ENCODE measurements around the gene CES3.
"Not testable (repeated sequence)": the region's sequence is repeated elsewhere in the genome, so short reads cannot be mapped to it uniquely, and the experiment has no call there.

CES3 gene

GRCh38 chr16:66972983-66973382 is 11.9 kb downstream of the CES3 start:
- Histone ChIP-seq H3K9ac (ENCODE audit: low read length in 2 of 2) (no peak overlapping the region), H3K4me3 (ENCODE audit: low read length in 2 of 2) (no peak overlapping the region), H3K36me3 (ENCODE audit: control insufficient read depth in 2 of 2, insufficient read depth in 2 of 2, low read length in 2 of 2) (no peaks in the 10 kb centered on the region), H3K4me1 (ENCODE audit: control insufficient read depth, insufficient read depth, low read length) (no peaks in the 10 kb centered on the region), H3K27ac (ENCODE audit: low read length) (no peak overlapping the region), H3K9me3 (ENCODE audit: control insufficient read depth in 2 of 2, low read length in 2 of 2) (no peaks in the 10 kb centered on the region), H3K27me3 (ENCODE audit: control insufficient read depth in 1 of 2, insufficient read depth in 2 of 2, low read length in 2 of 2) (peaks cover 0 to 3% of the 10 kb centered on the region in 2 donors)

- H3K36me3 ChIP-seq (ENCODE audit: control insufficient read depth in 2 of 2, insufficient read depth in 2 of 2, low read length in 2 of 2) = no peaks in the 10 kb centered on the region
- no peaks in the 10 kb centered on the region for H3K4me1 ChIP-seq (ENCODE audit: control insufficient read depth, insufficient read depth, low read length)
- H3K27ac ChIP-seq (ENCODE audit: low read length) = no peak overlapping the region
- no peaks in the 10 kb centered on the region for H3K9me3 ChIP-seq (ENCODE audit: control insufficient read depth in 2 of 2, low read length in 2 of 2)
- no peak overlapping the region for H3K4me3 ChIP-seq (ENCODE audit: low read length in 2 of 2)
- no peak overlapping the region for H3K9ac ChIP-seq (ENCODE audit: low read length in 2 of 2)
- peaks cover 0 to 3% of the 10 kb centered on the region in 2 donors for H3K27me3 ChIP-seq (ENCODE audit: control insufficient read depth in 1 of 2, insufficient read depth in 2 of 2, low read length in 2 of 2)
Measured at GRCh38 chr16:66973716-66974115, 12.7 kb downstream of the CES3 start.

GRCh38 chr16:66974156-66974931 is 13.3 kb downstream of the CES3 start:
- not testable (repeated sequence) for H3K4me1 ChIP-seq (ENCODE audit: control insufficient read depth, insufficient read depth, low read length); H3K9ac ChIP-seq (ENCODE audit: low read length in 2 of 2); H3K27ac ChIP-seq (ENCODE audit: low read length); H3K4me3 ChIP-seq (ENCODE audit: low read length in 2 of 2); H3K27me3 ChIP-seq (ENCODE audit: control insufficient read depth in 1 of 2, insufficient read depth in 2 of 2, low read length in 2 of 2); H3K9me3 ChIP-seq (ENCODE audit: control insufficient read depth in 2 of 2, low read length in 2 of 2); H3K36me3 ChIP-seq (ENCODE audit: control insufficient read depth in 2 of 2, insufficient read depth in 2 of 2, low read length in 2 of 2)

GRCh38 chr16:66974932-66975246 is 13.8 kb downstream of the CES3 start:
- H3K27me3 ChIP-seq (ENCODE audit: control insufficient read depth in 1 of 2, insufficient read depth in 2 of 2, low read length in 2 of 2); H3K9me3 ChIP-seq (ENCODE audit: control insufficient read depth in 2 of 2, low read length in 2 of 2); H3K36me3 ChIP-seq (ENCODE audit: control insufficient read depth in 2 of 2, insufficient read depth in 2 of 2, low read length in 2 of 2): not testable (repeated sequence)

GRCh38 chr16:66975302-66975893 is 14.3 kb downstream of the CES3 start:
- Histone ChIP-seq H3K9me3 (ENCODE audit: control insufficient read depth in 2 of 2, low read length in 2 of 2) (no peaks in the 10 kb centered on the region), H3K36me3 (ENCODE audit: control insufficient read depth in 2 of 2, insufficient read depth in 2 of 2, low read length in 2 of 2) (no peaks in the 10 kb centered on the region), H3K4me3 (ENCODE audit: low read length in 2 of 2) (no peak overlapping the region), H3K9ac (ENCODE audit: low read length in 2 of 2) (no peak overlapping the region), H3K27me3 (ENCODE audit: control insufficient read depth in 1 of 2, insufficient read depth in 2 of 2, low read length in 2 of 2) (peaks cover 0 to 3% of the 10 kb centered on the region in 2 donors), H3K4me1 (ENCODE audit: control insufficient read depth, insufficient read depth, low read length) (no peaks in the 10 kb centered on the region), H3K27ac (ENCODE audit: low read length) (no peak overlapping the region)

More at GRCh38 chr16:66974932-66975246, 13.8 kb downstream of the CES3 start:
- H3K9ac ChIP-seq (ENCODE audit: low read length in 2 of 2); H3K4me3 ChIP-seq (ENCODE audit: low read length in 2 of 2); H3K4me1 ChIP-seq (ENCODE audit: control insufficient read depth, insufficient read depth, low read length); H3K27ac ChIP-seq (ENCODE audit: low read length): not testable (repeated sequence)

- Histone ChIP-seq H3K27me3 (ENCODE audit: control insufficient read depth in 1 of 2, insufficient read depth in 2 of 2, low read length in 2 of 2) (peaks cover 0 to 3% of the 10 kb centered on the region in 2 donors), H3K27ac (ENCODE audit: low read length) (no peak overlapping the region), H3K4me3 (ENCODE audit: low read length in 2 of 2) (no peak overlapping the region), H3K4me1 (ENCODE audit: control insufficient read depth, insufficient read depth, low read length) (no peaks in the 10 kb centered on the region), H3K36me3 (ENCODE audit: control insufficient read depth in 2 of 2, insufficient read depth in 2 of 2, low read length in 2 of 2) (no peaks in the 10 kb centered on the region), H3K9me3 (ENCODE audit: control insufficient read depth in 2 of 2, low read length in 2 of 2) (no peaks in the 10 kb centered on the region), H3K9ac (ENCODE audit: low read length in 2 of 2) (no peak overlapping the region)
Measured at GRCh38 chr16:66976746-66977145, 15.7 kb downstream of the CES3 start.

- peaks cover 0 to 3% of the 10 kb centered on the region in 2 donors for H3K27me3 ChIP-seq (ENCODE audit: control insufficient read depth in 1 of 2, insufficient read depth in 2 of 2, low read length in 2 of 2)
- H3K27ac ChIP-seq (ENCODE audit: low read length) = no peak overlapping the region
- no peaks in the 10 kb centered on the region for H3K36me3 ChIP-seq (ENCODE audit: control insufficient read depth in 2 of 2, insufficient read depth in 2 of 2, low read length in 2 of 2)
- H3K9ac ChIP-seq (ENCODE audit: low read length in 2 of 2) = no peak overlapping the region
- no peaks in the 10 kb centered on the region for H3K9me3 ChIP-seq (ENCODE audit: control insufficient read depth in 2 of 2, low read length in 2 of 2)
- H3K4me1 ChIP-seq (ENCODE audit: control insufficient read depth, insufficient read depth, low read length) = no peaks in the 10 kb centered on the region
- no peak overlapping the region for H3K4me3 ChIP-seq (ENCODE audit: low read length in 2 of 2)
Measured at GRCh38 chr16:66977341-66978113, 16.5 kb downstream of the CES3 start.

GRCh38 chr16:66979011-66979717 is 18.1 kb downstream of the CES3 start:
- H3K9ac ChIP-seq (ENCODE audit: low read length in 2 of 2) = no peak overlapping the region
- no peak overlapping the region for H3K4me3 ChIP-seq (ENCODE audit: low read length in 2 of 2)
- H3K27me3 ChIP-seq (ENCODE audit: control insufficient read depth in 1 of 2, insufficient read depth in 2 of 2, low read length in 2 of 2) = peaks cover 0 to 3% of the 10 kb centered on the region in 2 donors
- no peaks in the 10 kb centered on the region for H3K9me3 ChIP-seq (ENCODE audit: control insufficient read depth in 2 of 2, low read length in 2 of 2)
- no peaks in the 10 kb centered on the region for H3K4me1 ChIP-seq (ENCODE audit: control insufficient read depth, insufficient read depth, low read length)
- H3K36me3 ChIP-seq (ENCODE audit: control insufficient read depth in 2 of 2, insufficient read depth in 2 of 2, low read length in 2 of 2) = no peaks in the 10 kb centered on the region
- no peak overlapping the region for H3K27ac ChIP-seq (ENCODE audit: low read length)

GRCh38 chr16:66983033-66983432 is 22.0 kb downstream of the CES3 start:
- Histone ChIP-seq H3K27ac (ENCODE audit: low read length) (no peak overlapping the region), H3K27me3 (ENCODE audit: control insufficient read depth in 1 of 2, insufficient read depth in 2 of 2, low read length in 2 of 2) (no peaks in the 10 kb centered on the region), H3K9me3 (ENCODE audit: control insufficient read depth in 2 of 2, low read length in 2 of 2) (no peaks in the 10 kb centered on the region), H3K36me3 (ENCODE audit: control insufficient read depth in 2 of 2, insufficient read depth in 2 of 2, low read length in 2 of 2) (no peaks in the 10 kb centered on the region), H3K4me1 (ENCODE audit: control insufficient read depth, insufficient read depth, low read length) (no peaks in the 10 kb centered on the region), H3K4me3 (ENCODE audit: low read length in 2 of 2) (no peak overlapping the region), H3K9ac (ENCODE audit: low read length in 2 of 2) (no peak overlapping the region)

GRCh38 chr16:66984892-66985311 is 23.8 kb downstream of the CES3 start:
- Histone ChIP-seq H3K4me1 (ENCODE audit: control insufficient read depth, insufficient read depth, low read length) (no peaks in the 10 kb centered on the region), H3K9ac (ENCODE audit: low read length in 2 of 2) (no peak overlapping the region), H3K9me3 (ENCODE audit: control insufficient read depth in 2 of 2, low read length in 2 of 2) (no peaks in the 10 kb centered on the region), H3K4me3 (ENCODE audit: low read length in 2 of 2) (no peak overlapping the region), H3K27me3 (ENCODE audit: control insufficient read depth in 1 of 2, insufficient read depth in 2 of 2, low read length in 2 of 2) (no peaks in the 10 kb centered on the region), H3K27ac (ENCODE audit: low read length) (no peak overlapping the region), H3K36me3 (ENCODE audit: control insufficient read depth in 2 of 2, insufficient read depth in 2 of 2, low read length in 2 of 2) (no peaks in the 10 kb centered on the region)
